ENCODE data around the gene SLC13A2. TPM values are rescaled to one million over a fixed set of nuclear protein-coding genes. Genes with fewer than 3 reads are reported as not detected.

The SLC13A2 gene
- total and polyA plus RNA-seq, 12 donors = 0.03 to 1.6 (median 0.05) TPM; not detected in 9

DNA sequence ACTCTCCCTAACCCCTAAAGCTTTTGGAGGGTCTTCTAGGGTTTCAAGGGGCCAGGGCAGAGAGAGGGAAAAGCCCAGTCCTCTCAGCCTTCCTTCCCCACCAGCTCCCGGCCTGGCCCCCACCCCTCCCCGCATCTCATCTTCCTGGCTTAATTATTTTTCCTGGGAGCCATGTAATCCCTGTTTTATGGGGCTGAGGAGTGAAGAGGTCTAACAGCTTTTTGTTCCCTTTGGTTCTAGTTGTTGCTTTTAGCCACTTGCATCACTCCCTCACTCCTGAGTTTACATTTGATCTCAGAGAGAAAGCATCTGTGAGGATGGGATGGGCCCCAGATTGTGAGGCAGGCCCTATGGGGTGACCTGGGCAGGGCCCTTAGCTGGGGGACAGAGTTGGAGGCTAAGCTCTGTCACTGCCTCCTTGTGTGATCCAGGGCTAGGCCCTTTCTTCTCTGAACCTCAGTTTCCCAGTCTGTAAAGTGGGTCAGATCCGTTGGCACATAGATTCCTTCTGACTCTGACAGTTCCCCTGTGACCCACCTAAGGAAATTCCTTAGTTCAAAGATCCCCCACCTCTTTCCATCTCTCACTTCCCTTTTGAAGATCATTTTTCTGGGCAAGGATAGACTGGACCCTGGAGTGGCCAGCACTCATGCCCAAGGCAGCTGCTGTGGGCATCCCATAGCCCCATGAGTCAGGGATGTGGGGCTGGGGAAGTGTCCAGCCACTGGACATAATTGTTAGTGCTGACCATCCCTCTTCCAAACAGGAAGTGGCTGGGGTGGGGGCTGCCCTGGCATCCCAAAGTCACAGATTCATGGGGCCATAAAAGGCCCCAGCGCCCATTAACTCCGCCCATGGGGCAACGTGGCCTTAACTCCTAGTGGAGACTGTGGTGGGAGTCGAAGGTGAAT, 58.9 kb downstream of the SLC13A2 start:
- peaks cover 5% of the 10 kb centered on the region for H3K27me3 ChIP-seq
- WGBS, 4 donors = 74 to 77% (median 75%) methylated on average over 5 to 7 of the region's 7 CpGs
- no peaks in the 10 kb centered on the region for H3K36me3 ChIP-seq (replicated peaks in 1 of 2)
- H3K27ac ChIP-seq = no peak overlapping the region
- no peak for DNase-seq
- no peaks in the 10 kb centered on the region for H3K4me1 ChIP-seq (replicated peaks in 1 of 2)
- no peak overlapping the region for H3K4me3 ChIP-seq
- H3K9me3 ChIP-seq (replicated peaks in 1 of 3) = no peaks in the 10 kb centered on the region
- intact Hi-C loops (cut with DNase I) = loop anchor here in 1 of 2 donors (5.0 kb wide), 1 partner anchor 35 kb away; no protein-coding TSS in a partner anchor
- TF ChIP-seq POLR2A (IDR thresholded peaks at IDR 0.05) = no peak
- TF ChIP-seq, protein P1, sequence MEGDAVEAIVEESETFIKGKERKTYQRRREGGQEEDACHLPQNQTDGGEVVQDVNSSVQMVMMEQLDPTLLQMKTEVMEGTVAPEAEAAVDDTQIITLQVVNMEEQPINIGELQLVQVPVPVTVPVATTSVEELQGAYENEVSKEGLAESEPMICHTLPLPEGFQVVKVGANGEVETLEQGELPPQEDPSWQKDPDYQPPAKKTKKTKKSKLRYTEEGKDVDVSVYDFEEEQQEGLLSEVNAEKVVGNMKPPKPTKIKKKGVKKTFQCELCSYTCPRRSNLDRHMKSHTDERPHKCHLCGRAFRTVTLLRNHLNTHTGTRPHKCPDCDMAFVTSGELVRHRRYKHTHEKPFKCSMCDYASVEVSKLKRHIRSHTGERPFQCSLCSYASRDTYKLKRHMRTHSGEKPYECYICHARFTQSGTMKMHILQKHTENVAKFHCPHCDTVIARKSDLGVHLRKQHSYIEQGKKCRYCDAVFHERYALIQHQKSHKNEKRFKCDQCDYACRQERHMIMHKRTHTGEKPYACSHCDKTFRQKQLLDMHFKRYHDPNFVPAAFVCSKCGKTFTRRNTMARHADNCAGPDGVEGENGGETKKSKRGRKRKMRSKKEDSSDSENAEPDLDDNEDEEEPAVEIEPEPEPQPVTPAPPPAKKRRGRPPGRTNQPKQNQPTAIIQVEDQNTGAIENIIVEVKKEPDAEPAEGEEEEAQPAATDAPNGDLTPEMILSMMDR (IDR thresholded peaks at IDR 0.05) = no peak

DNA sequence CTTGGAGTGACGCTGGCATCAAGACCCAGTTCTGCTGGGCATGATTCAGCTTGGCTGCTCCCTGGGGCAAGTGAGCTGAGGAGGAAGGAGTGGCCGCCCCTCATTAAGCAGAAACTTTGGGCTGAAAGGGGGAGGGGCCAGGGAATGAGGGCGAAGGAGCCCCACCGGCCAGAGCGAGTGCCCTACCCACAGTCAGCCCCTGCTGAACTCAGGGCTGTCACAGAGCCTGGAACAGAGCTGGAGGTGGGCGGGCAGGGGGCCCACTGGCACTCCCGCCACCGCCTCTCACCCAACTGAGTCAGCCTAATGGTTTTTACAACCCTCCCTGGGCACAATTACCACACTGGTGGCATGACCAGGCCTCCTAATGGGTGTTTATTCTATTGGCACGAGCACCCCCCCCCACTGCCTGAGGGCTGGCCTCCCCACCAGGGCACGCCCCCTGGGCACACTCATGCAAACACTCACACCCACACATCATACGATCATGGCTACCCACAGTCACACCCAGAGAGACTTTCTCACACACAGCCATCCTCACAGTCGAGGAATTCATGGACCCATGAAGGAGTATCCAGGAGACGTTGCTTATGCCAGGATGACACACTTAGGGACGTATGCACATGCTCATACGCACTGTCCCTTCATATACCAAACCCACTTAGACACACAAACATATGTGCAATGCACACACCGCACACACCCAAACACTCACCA, 59.8 kb downstream of the SLC13A2 start:
- TF ChIP-seq, protein P1 (IDR thresholded peaks at IDR 0.05) = no peak
- no peak for TF ChIP-seq POLR2A (IDR thresholded peaks at IDR 0.05)
- intact Hi-C loops (cut with DNase I) = loop anchor here in 1 of 2 donors (5.0 kb wide), 1 partner anchor 36 kb away; no protein-coding TSS in a partner anchor
- H3K4me3 ChIP-seq = no peak overlapping the region
- H3K27ac ChIP-seq = no peak overlapping the region
- no peaks in the 10 kb centered on the region for H3K4me1 ChIP-seq (replicated peaks in 1 of 2)
- DNase-seq = no peak
- H3K36me3 ChIP-seq (replicated peaks in 1 of 2) = no peaks in the 10 kb centered on the region
- 80 to 90% (median 83%) methylated on average over 10 to 16 of the region's 16 CpGs for WGBS, 4 donors
- no peaks in the 10 kb centered on the region for H3K9me3 ChIP-seq (replicated peaks in 1 of 3)
- H3K27me3 ChIP-seq = peaks cover 5% of the 10 kb centered on the region

DNA sequence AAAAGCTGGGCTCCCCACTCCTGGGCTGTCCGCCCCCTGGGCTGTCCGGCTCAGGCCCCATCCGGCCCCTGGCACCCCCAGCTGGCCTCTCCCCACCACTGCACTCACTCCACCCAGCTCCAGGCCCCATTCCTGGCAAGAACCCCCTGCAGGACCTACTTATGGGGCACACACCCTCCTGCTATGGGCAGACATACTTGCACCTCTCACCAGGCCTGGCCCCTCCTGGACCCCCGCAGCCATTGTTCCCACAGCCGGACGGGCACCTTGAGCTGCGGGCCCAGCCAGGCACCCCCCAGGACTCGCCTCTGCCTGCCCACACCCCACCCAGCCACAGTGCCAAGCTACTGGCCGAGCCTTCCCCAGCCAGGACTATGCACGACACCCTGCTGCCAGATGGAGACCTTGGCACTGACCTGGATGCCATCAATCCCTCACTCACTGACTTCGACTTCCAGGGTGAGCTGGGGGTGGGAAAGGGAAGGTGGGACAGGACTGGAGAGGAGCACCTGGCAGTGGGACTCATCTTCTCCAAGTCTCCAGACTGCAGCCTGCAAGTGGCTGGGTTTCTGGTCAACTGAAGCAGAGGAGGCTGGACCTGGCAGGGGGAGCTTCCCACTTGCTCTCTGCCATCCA, 61.4 kb downstream of the SLC13A2 start:
- H3K4me1 ChIP-seq (replicated peaks in 1 of 2) = no peaks in the 10 kb centered on the region
- no peak for DNase-seq
- H3K4me3 ChIP-seq = no peak overlapping the region
- H3K9me3 ChIP-seq (replicated peaks in 1 of 3) = no peaks in the 10 kb centered on the region
- H3K27ac ChIP-seq = no peak overlapping the region
- WGBS, 4 donors = 73 to 93% (median 77%) methylated on average over 3 to 11 of the region's 11 CpGs
- intact Hi-C loops (cut with DNase I) = loop anchor here in 1 of 2 donors (5.0 kb wide), 1 partner anchor 38 kb away; no protein-coding TSS in a partner anchor
- H3K36me3 ChIP-seq (replicated peaks in 1 of 2) = no peaks in the 10 kb centered on the region
- H3K27me3 ChIP-seq = peaks cover 5% of the 10 kb centered on the region
- TF ChIP-seq, protein P1 (IDR thresholded peaks at IDR 0.05) = no peak
- TF ChIP-seq POLR2A (IDR thresholded peaks at IDR 0.05) = no peak

Measured in adrenal gland (tissue), 12 donors.